NCI-H526 (cell line): ENCODE measurements around the gene OPN5.

Experiments
- DNase-seq, 2 experiments: peaks; one replicate each; lab custom pipeline; 2025; lab: John Stamatoyannopoulos, UW

OPN5 gene

DNA sequence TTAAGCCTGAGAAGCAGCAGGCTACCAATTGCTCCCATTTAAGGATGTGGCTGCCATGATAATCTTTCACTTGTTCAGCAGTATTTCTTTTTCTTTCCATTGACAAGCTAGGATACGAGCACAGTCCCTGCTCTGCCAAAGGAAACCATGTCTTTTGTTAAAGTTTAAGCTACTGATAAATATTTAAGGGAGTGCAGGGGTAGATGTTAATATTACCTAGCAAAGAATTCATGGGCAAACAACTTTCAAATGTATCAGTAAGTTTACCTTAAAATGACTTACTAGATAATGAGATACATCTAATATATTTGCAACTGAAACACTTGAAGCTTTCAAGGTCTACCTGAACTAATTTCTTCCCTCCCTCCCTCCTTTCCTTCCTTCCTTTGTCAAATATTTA lies 77.3 kb downstream of the OPN5 start:
- DNase-seq: no peak

DNA sequence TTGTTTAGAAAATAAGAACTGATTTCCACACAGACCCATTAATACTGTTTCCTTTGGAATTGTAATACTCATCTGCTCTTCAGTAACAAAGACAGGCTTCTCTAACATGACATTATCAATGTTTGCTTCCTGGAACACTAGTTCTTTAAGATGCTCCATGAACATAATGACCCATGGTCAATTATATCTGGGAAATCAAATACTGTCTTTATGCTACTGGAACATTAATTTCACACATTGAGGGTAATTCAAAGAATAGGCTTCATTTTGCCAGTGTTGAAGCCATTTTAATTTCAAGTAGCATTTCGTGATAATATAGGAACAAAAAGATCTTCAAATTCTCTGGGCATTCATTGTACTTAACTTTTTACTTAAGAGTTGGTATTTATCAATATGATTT lies 80.9 kb downstream of the OPN5 start:
- no peak for DNase-seq

DNA sequence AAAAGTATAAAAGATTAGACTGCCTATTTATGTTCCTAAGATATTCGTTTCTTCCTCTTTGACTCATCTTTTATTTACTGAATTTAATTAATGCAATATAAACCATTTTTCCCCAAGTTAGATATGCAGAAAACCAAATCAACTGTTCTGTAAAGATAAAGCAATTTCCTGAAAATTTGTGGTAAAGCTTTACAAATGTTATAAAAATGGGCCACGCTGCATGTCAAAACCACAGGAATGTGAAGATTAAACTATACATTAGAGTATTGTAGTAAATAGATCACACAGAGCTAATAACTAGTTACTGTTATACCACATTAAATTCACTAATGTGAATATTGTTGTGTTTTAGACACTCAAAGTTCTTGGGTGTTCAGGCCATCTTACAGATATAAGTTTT lies 83.4 kb downstream of the OPN5 start:
- DNase-seq: no peak

DNA sequence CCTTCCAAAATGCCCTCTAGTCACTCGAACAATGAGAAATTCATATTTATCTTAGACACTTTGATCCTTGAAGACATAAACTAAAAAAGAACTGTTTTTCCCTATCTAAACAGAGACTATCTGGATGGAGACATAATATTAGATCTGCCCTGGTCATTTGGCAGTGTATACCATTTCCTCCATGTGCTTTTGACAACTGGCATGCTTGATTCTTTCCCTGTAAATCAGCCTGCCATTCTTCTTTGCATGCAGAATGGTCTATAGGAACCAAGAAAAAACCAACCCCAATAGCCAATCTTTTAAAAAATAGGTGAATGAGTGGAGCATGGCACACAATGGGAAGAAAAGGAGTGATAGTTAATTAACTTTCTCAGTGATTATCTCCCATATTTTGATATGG lies 93.8 kb downstream of the OPN5 start:
- no peak for DNase-seq
